ENCODE data around the gene RPS25.
"Not testable (repeated sequence)": the region's sequence is repeated elsewhere in the genome, so short reads cannot be mapped to it uniquely, and the experiment has no call there.

The RPS25 gene

DNA sequence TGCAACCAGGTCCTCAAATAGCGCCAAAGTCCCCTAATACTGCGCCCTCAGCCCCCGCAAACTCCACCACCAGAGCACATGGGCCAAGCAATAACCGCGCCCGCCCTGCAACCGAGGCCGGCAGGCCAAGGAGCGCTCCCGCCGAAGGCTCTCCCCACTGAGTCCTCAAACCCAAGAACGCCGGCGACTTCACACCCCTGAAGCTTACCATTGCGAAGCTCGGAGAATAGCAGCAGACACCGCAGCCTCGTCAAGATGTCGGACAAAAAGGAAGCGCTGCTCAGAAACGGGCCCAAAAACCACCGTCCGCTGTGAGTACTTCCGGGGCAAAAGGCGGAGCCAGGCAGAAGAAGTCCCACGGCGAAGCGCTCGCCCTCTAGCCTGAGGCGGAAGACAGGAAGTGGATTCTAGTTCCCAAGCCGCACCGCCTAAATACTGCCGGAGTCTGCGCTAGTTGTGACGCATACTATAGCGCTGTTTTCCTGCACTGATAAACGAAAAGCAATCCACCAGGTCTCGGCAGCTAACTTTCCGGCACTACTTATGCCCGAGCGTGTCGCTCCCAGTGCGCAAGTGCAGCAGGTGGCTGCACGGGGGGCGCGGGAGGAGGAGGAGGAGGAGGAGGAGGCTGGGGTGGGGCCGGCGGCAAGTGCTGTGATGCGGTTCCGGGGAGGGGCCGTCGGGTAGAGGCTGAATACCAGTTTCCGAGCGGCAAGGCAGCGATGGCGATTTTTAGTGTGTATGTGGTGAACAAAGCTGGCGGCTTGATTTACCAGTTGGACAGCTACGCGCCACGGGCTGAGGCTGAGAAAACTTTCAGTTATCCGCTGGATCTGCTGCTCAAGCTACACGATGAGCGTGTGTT, at the start of gene RPS25, which contains the start of gene TRAPPC4:
Gene RPS25 (minus strand): TSS at position 270 of the 865 bp plus-strand sequence. CDS start 59 bp downstream, at position 211.
Gene TRAPPC4 (plus strand): TSS at position 693 of the 865 bp plus-strand sequence. CDS start 30 bp downstream, at position 723.
- DNase-seq, result peak; percentile 92 to 99 (median 98)

GRCh38 chr11:119067371-119068222, 49.5 kb upstream of the RPS25 start, which contains the start of gene VPS11:
Gene VPS11 (plus strand): TSS chr11:119067818. CDS start chr11:119067824, 6 bp downstream.
- peak; percentile 94 to 98 (median 96) for DNase-seq

- DNase-seq, result peak; percentile 14 to 58 (median 26)
These were observed 47.2 kb upstream of the RPS25 start for GRCh38 chr11:119065369-119065768.

- no peak for DNase-seq
These were observed 44.6 kb upstream of the RPS25 start for GRCh38 chr11:119062779-119063178.

DNA sequence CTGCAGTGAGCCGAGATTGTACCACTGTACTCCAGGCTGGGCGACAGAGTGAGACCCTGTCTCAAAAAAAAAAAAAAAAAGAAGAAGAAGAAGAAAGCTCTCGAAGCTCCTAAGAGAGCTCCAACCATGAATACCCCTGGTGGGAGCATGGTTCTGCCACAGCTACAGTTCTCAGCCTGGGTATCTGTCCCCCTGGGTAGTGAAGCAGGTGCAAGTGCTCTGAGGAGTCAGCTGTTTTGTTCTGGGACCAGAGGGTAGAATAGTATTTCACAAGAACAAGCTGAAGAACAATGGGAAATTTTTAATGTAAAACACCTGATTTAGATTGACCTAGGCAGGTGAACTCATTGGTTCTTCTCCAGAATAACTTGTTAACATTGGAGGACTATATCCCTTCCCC, 43.1 kb upstream of the RPS25 start:
- no peak for DNase-seq

- not testable (repeated sequence) for DNase-seq
These were observed 41.0 kb upstream of the RPS25 start for GRCh38 chr11:119059128-119059527.

GRCh38 chr11:119057000-119057769, 39.0 kb upstream of the RPS25 start, which contains the start of gene HYOU1:
Gene HYOU1 (minus strand): TSS chr11:119057205. CDS start chr11:119056160, 1,045 bp downstream.
- DNase-seq, result peak; percentile 95 to 98 (median 97)

DNA sequence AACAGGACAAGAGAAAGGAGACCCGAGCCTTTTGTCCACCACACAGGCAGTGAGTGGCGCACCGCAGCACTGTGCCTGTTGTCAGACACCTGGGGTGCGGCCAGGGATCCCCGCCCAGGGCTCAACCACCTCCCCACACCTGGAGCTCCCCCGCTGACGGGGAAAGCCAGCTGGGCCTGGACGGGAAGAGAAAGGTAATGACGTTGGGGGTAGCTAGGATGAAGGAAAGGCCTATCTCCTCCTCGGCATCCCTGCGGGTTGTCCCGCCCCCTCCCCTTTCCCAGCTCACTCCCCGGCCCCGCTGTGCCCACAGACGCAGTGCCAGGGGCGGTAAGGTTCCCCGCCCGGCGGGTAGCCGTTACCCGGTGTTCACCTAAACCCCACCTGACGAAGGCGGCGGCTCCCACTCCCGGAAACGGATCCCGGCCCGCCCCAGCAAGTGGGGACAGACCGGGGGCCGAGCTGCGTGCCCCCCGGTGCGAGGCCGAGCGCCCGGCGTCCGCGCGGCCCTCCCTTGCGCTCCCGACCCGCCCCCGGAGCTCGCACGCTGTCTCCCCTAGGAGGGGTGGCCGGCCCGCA, 38.4 kb upstream of the RPS25 start:
- peak in 5 of 6 experiments; percentile 15 to 59 (median 52) for DNase-seq

DNA sequence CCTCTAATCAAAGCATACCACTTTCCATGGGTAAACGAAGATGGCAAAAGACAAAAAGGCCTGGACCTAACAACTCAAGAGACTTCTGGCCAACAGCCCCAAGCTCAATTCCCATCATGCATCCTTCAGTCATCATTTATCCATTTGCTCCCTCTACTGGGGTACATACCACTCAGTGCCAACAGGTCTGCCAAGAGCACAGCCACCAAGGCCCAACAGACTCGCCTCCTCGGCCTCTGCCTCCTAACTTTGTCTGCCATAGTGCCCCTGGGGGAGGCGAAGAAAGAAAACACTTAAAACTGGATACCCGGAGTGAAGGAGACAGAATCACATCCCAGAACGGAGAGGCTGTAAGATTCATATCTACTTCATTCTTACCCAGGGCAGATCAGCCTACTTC, 37.8 kb upstream of the RPS25 start:
- DNase-seq, result peak in 1 of 6 experiments; percentile 4

GRCh38 chr11:119054418-119054817, 36.3 kb upstream of the RPS25 start:
- no peak for DNase-seq

GRCh38 chr11:119052163-119052814, 34.1 kb upstream of the RPS25 start:
- DNase-seq, result no peak

GRCh38 chr11:119051440-119052162, 33.5 kb upstream of the RPS25 start:
- no peak for DNase-seq

DNA sequence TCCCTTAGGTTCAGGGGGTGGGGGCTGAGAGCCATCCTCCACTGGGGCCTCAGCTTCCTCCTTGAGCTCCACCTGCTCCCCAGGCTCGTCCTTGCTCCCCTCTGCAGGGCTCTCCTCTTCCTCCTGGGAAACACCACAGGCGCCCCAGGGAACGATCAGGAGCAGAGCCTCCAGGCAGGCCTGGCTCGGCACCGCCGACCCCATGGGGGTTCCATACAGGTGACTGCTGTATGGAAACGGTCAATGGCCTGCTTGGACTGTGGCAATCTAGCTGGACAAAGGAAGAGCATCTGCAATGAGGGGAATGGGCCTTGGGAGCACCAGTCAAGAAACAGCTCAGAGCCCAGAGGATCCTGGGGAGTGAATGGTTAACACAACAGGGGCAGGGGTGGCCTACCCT, 30.9 kb upstream of the RPS25 start:
- DNase-seq, result no peak

- no peak for DNase-seq
These were observed 30.5 kb upstream of the RPS25 start for GRCh38 chr11:119048644-119049043.

DNA sequence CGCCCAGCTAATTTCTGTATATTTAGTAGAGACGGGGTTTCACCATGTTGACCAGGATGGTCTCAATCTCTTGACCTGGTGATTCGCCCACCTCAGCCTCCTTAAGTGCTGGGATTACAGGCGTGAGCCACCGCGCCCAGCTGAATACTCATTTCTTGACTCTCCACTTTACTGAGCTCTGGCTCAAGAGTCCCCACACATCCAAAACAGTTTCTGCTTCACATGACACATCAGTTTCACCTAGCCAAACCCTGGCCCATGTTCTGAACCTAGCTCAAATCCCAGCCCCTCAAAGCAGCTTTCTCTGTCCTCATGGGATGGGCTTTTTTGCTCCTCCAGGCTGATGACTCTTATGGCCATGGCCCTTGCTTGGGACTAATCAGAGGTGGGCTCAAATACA, 29.1 kb upstream of the RPS25 start:
- no peak for DNase-seq

GRCh38 chr11:119046489-119046888, 28.3 kb upstream of the RPS25 start:
- no peak for DNase-seq

DNA sequence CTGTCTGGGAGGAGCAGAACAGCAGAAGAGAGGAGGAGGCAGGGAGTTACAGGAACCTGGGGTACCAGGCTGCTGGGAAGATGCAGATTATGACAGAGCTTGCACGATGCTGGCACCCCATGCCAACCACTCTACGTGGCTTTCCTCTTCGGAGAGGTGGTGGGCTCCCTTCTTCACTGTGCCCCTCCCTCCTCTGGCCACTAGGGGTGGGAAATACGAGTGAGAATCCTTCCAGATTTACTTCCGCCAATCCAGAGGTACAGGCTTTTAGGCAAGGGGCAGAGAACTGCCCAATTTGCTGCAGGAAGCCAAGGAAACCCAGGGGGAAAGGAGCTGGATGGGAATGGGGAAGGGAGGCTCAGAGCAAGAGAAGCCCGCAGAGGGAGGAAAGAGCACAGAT, 26.6 kb upstream of the RPS25 start:
- no peak for DNase-seq

DNA sequence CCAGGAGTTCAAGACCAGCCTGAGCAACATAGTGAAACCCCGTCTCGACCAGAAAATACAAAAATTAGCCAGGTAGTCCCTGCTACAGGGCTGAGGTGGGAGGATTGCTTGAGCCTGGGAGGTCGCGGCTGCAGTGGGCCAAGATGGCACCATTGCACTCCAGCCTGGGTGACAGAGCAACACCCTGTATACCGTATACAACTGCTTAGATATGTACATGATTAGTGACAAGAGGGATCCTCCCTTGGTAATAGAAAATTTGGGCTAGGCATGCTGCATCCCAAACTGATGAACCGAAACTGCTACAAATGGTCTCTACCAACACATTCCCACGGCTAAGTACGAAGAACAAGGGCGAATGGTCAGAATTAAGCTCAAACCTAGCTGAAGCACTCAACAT, 24.8 kb upstream of the RPS25 start:
- DNase-seq, result no peak

- DNase-seq, result no peak
These were observed 23.8 kb upstream of the RPS25 start for GRCh38 chr11:119041821-119042514.

DNA sequence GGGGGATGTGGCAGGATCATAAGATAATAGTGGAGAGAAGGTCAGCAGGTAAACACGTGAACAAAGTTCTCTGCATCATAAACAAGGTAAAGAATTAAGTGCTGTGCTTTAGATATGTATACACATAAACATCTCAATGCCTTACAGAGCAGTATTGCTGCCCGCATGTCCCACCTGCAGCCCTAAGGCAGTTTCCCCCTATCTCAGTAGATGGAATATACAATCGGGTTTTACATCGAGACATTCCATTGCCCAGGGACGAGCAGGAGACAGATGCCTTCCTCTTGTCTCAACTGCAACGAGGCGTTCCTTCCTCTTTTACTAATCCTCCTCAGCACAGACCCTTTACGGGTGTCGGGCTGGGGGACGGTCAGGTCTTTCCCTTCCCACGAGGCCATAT, 21.3 kb upstream of the RPS25 start:
- not testable (repeated sequence) for DNase-seq
